Measurements from ENCODE around the gene LGI4. TPM values are rescaled to one million over a fixed set of nuclear protein-coding genes. Genes with fewer than 3 reads are reported as not detected.
"Not testable (repeated sequence)": the region's sequence is repeated elsewhere in the genome, so short reads cannot be mapped to it uniquely, and the experiment has no call there.

LGI4 gene
- total RNA-seq, 4 donors from 2014 or later: 5.1 to 44.4 (median 19.7) TPM

DNA sequence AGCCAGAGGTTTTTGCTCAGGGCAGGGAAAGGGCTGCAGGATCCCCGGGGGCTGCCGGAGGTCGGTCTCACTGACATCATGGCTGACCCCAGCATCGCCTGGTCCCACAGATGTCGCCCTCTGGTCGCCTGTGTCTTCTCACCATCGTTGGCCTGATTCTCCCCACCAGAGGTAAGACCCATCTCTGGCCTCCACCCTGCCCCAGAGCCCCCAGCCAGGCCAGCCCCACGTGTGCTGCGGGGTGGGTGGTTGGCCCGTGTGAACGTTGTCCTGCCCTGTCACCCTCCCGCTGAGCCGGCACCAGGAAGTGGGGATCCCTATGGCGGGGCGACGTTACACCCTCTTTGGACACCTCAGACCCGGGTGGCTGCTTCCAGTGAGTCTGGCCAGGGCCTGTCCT, 20.6 kb upstream of the LGI4 start:
- H3K27ac ChIP-seq: peak overlapping the region; percentile 70 to 78
- peaks cover 0 to 6% of the 10 kb centered on the region in 2 donors for H3K4me1 ChIP-seq
- H3K27me3 ChIP-seq: no peaks in the 10 kb centered on the region
- TF ChIP-seq, protein P1, sequence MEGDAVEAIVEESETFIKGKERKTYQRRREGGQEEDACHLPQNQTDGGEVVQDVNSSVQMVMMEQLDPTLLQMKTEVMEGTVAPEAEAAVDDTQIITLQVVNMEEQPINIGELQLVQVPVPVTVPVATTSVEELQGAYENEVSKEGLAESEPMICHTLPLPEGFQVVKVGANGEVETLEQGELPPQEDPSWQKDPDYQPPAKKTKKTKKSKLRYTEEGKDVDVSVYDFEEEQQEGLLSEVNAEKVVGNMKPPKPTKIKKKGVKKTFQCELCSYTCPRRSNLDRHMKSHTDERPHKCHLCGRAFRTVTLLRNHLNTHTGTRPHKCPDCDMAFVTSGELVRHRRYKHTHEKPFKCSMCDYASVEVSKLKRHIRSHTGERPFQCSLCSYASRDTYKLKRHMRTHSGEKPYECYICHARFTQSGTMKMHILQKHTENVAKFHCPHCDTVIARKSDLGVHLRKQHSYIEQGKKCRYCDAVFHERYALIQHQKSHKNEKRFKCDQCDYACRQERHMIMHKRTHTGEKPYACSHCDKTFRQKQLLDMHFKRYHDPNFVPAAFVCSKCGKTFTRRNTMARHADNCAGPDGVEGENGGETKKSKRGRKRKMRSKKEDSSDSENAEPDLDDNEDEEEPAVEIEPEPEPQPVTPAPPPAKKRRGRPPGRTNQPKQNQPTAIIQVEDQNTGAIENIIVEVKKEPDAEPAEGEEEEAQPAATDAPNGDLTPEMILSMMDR (IDR thresholded peaks at IDR 0.05): no peak
- TF ChIP-seq POLR2A (IDR thresholded peaks at IDR 0.05): no peak
- peak overlapping the region; percentile 40 to 57 for H3K4me3 ChIP-seq
- intact Hi-C loops (cut with DNase I; ENCODE audit: low total_unique reads): no loop called here
- no peak for DNase-seq
- H3K36me3 ChIP-seq: no peaks in the 10 kb centered on the region
- H3K9me3 ChIP-seq: no peaks in the 10 kb centered on the region

DNA sequence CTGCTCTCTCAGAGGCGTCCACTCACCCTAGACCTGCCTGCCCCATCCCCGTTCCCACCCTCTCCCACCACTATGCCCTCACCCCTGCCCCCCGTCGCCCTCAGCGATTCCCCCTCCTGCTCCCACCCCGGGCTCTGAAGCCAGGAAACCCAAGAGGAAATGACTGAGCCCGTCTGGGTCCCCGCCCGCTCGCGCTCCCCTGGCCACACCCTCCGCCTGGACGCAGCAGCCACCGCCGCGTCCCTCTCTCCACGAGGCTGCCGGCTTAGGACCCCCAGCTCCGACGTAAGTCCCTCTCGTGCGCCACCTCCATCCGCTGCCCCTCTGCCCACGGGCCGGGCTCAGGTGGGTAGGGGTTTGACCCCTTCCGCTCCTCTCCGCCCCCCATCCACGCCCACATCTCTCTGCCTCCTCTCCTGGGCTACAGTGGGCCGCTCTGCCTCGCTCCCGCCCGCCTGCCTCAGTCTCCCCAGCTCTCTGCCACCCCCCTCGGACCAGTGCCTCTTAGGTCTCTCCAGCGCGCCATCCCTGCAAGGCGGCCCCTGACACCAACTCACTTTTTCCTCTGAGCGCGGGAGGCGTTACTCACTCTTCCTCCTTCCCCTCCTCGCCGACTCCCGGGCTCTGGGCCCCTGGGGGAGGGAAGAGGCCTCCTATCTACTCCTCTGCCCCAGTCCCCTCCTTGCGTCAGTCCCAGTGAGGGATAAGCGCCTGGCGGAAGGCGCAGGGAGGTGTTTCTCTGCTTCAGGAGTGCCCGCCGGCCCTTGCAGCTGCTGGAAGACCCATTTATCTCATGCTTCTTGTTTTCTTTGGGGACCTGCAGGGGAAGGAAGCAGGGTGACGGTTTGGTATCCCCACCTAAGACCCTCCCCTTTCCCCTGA, 19.9 kb upstream of the LGI4 start, which contains the start of gene FXYD5:
TSS of gene FXYD5 (plus strand) at position 211 of the 882 bp plus-strand sequence. CDS start 816 bp downstream, outside the sequence.
- Histone ChIP-seq H3K4me1 (peaks cover 0 to 6% of the 10 kb centered on the region in 2 donors), H3K27me3 (no peaks in the 10 kb centered on the region), H3K9me3 (no peaks in the 10 kb centered on the region), H3K27ac (peak within 1 kb of the TSS; percentile 70 to 78), H3K36me3 (no peaks in the 10 kb centered on the region), H3K4me3 (peak within 1 kb of the TSS; percentile 40 to 57)
- intact Hi-C loops (cut with DNase I; ENCODE audit: low total_unique reads): no loop called here
- DNase-seq: peak; percentile 53 to 63
- TF ChIP-seq, protein P1 (IDR thresholded peaks at IDR 0.05): peak in 1 of 4 experiments; percentile 16
- TF ChIP-seq POLR2A (IDR thresholded peaks at IDR 0.05): peak; percentile 9 to 43

DNA sequence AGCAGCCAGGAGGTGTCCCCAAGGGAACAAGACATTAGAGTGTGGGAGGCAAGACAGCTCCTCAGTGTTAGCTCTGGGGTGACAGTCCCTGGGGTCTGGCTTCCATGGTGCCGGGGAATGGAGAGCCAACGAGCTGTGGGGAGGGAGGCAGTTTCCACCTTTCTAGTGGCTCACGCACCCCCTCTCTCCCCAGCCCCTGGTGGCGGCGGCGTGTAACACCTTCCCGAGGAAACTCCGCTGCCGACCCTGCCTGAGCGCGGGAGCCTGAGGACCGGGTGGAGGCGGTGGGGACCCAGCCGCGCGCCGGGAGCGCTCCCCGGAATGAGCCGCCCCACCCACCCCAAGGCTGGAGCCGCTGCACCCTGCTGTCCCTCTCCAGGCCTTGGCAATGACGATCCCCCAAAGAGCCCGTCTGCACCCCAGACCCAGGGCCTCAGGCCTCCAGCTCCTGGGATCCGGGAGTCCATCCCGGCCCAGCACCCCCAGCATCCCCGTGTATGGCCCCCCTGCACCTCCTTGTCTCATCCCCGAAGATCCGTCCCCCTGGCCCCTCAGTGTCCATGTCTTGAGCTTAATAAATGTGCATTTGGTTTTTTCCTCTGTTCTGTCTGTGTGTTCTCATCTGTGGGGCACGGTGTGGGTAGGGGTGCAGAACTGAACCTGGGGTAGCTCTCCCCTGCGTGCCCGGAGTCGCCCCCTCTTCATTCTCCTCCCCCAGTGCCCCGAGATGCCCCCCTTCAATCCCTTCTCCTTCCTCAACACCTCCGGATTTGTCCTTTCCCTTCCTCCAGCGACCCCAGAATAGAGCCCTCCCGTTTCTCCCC, 19.1 kb upstream of the LGI4 start:
- no peaks in the 10 kb centered on the region for H3K36me3 ChIP-seq
- H3K4me1 ChIP-seq: peaks cover 0 to 6% of the 10 kb centered on the region in 2 donors
- TF ChIP-seq POLR2A (IDR thresholded peaks at IDR 0.05): no peak
- TF ChIP-seq, protein P1 (IDR thresholded peaks at IDR 0.05): peak in 3 of 4 experiments; percentile 42 to 58 (median 44)
- no peak for DNase-seq
- peak overlapping the region; percentile 40 to 57 for H3K4me3 ChIP-seq
- peak overlapping the region; percentile 70 to 78 for H3K27ac ChIP-seq
- no peaks in the 10 kb centered on the region for H3K9me3 ChIP-seq
- no peaks in the 10 kb centered on the region for H3K27me3 ChIP-seq
- intact Hi-C loops (cut with DNase I; ENCODE audit: low total_unique reads): no loop called here

DNA sequence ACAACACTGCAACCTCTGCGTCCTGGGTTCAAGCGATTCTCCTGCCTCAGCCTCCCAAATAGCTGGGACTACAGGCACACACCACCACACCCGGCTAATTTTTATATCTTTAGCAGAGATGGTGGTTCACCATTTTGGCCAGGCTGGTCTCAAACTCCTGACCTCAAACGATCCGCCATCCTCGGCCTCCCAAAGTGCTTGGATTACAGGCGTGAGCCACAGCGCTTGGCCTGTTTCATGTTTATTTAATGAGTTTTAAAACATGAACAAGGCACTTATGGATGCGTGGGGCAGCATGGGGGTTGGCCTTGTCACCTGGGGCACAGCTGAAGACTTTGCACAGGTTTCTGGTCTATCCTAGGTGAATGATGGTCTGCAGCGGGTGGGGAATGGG, 18.3 kb upstream of the LGI4 start:
- H3K36me3 ChIP-seq; H3K27ac ChIP-seq; H3K27me3 ChIP-seq; H3K4me3 ChIP-seq; intact Hi-C loops (cut with DNase I; ENCODE audit: low total_unique reads); DNase-seq; H3K4me1 ChIP-seq; H3K9me3 ChIP-seq: not testable (repeated sequence)

DNA sequence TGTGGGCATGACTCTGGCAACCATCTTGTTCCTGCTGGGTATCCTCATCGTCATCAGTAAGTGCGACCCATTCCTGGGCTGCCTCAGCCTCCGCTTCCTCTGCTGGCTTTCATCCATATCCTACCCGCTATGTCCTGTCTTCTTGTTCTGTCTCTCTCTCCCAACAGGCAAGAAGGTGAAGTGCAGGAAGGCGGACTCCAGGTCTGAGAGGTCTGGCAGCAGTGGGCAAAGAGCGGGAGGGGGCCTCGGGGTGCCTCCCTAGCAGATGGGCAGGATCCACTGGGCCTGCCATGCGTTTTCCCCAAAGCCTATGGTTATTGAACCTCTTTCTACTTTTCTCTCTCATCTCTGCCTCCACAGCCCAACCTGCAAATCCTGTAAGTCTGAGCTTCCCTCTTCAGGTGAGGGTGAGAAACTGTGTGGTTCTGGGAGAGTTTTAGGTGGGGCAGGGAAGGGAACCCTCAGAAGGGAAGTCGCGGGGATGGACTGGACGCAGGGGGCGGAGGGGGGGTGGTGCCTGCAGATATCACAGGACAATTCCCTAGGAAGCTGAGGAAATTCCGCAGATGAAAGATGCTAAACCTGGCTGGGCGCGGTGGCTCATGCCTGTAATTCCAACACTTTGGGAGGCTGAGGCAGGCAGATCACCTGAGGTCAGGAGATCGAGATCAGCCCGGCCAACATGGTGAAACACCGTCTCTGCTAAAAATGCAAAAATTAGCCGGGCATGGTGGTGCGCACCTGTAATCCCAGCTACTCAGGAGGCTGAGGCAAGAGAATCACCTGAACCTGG, 16.6 kb upstream of the LGI4 start:
- peaks cover 0 to 6% of the 10 kb centered on the region in 2 donors for H3K4me1 ChIP-seq
- H3K9me3 ChIP-seq: no peaks in the 10 kb centered on the region
- TF ChIP-seq, protein P1 (IDR thresholded peaks at IDR 0.05): no peak
- no peak for TF ChIP-seq POLR2A (IDR thresholded peaks at IDR 0.05)
- H3K4me3 ChIP-seq: no peak overlapping the region
- intact Hi-C loops (cut with DNase I; ENCODE audit: low total_unique reads): no loop called here
- no peak for DNase-seq
- no peaks in the 10 kb centered on the region for H3K36me3 ChIP-seq
- no peak overlapping the region for H3K27ac ChIP-seq
- no peaks in the 10 kb centered on the region for H3K27me3 ChIP-seq
